ENCODE measurements around the gene DBX1. TPM values are rescaled to one million over a fixed set of nuclear protein-coding genes. Genes with fewer than 3 reads are reported as not detected.

The DBX1 gene
- total RNA-seq, 1 donor from 2014 or later = 2.3 TPM

DNA sequence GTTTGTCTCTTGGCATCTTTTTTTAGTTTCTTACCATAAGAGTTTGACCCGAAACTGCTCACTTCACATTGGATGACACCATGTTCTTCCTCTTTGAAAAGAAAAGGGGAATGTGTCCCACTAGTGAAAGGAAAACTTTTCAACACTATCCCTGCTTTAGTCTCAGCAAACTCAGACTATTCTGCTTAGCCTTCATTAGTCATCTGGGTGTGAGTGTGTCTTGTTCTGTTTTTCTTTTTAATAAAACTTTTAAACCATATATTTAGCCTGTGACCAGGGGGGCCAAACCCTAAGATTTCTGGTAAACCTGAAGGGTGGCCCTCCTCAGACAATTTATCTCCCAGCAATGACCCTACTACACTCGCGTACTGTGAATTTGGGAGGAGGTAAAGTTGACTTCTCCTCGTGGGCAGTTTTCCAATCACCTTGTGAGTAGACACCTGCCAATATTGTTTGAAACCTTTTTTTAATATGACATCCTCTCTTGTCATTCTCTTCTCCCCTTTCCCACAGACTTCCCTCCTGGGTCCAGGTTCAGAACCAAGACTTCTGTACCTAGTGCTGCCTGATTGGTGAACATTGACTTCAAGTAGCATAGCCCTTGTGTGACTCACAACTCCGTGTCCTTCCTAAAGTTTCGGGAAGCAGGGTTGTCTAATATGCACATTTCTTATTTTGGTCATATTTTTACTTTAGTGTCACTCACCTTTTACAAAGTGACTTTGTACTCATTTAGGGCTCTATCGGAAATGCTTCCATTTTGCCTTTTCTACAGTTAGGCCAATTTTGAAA is 39.9 kb downstream of the DBX1 start:
- no peak for DNase-seq

GRCh38 chr11:20119315-20119714 is 41.0 kb downstream of the DBX1 start:
- no peak for DNase-seq

DNA sequence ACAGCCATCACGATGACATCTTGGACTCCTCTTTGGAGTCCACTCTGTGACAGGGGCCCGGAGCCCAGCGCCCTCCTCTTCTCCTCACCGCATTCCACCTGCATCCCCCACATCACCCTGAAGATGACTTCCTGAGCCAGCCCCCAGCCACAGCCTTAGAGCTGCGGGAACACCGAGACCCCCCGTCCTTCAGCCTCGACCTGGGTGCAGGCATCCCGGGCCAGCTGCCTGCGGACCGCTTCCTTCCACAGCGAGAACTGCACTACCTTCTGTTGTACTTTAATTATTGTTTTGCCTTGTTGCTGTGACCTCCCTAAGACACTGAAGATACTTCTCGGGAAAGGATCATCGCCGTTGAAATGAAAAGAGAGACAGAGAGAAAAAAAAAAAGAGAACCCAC is 42.1 kb downstream of the DBX1 start:
- no peak for DNase-seq

GRCh38 chr11:20117291-20117690 is 43.0 kb downstream of the DBX1 start:
- DNase-seq = no peak

- no peak for DNase-seq
Observed at GRCh38 chr11:20116825-20117224, 43.5 kb downstream of the DBX1 start.

DNA sequence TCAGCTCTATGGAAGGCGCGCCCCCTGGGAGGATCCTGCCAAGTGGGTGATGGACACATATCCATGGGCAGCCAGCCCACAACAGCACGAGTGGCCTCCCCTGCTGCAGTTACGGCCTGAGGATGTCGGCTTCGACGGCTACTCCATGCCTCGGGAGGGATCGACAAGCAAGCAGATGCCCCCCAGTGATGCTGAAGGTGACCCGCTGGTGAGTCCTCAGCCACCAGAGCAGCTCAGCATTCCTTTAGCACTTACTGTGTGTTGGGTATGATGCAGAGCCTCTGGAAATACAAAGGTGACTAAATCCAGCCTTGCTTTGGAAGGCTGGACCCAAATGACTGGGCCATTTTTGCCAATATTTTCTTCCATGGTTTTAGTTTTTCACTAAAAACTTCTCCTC is 45.7 kb downstream of the DBX1 start:
- DNase-seq = no peak

GRCh38 chr11:20113149-20113438 is 47.2 kb downstream of the DBX1 start:
- no peak for DNase-seq

DNA sequence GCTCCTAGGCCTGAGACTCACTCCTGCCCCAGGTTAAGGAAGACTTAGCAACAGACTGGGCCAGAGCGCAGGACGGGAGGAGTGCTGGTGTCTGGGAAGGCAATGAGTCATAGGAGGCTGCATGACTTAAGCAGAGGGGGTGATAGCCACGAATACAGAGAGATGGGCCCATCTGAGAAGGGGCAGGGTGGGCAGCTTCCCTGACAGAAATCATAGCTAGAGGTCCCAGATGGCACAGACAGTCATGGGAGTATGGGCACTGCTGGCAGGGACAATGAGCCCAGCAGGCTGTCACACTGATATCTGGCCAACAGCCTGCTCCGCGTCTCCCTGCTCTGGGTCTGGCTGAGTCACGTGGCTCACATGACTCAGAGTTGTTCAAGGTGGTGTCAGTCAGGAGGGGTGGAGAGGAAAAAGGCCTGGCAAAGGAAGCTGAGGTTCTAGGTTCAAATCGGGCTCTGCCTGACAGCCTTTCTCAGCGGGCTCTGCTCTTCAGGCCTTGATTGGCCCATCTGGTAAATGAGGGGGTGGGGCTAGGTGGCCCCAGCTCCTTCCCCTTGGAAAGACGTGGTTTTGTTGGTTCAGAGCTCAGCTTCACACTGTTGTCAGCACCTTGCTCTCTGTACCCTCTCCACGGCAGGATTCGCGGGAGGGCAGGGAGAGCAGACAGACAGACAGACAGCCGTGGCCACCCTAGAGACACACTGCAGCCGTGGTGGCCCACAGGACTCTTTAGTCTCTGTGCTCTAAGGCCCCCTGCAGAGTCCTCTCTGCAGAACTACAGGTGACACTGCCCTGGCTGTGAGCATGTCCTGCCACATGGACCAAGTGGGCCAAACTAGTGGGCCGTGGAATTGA is 47.8 kb downstream of the DBX1 start:
- DNase-seq = no peak

DNA sequence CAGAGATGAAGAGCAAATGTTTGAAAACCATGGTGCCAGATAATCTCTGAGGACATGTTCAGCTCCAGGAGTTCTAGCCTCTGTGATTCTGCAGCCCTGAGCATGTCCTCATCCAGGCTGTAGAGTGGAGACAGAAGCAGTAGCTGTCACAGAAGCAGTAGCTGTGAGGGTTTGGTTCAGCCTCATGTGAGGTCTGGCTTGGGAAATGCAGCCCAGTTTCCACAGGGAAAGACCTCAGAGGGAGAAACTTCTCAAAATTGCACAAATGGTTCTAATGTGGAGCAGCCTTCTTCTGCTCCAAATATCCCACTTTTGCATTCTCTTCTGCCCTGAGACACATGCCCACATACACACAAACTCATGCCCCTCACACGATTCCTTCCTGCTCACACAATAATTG is 48.4 kb downstream of the DBX1 start:
- DNase-seq = no peak

- DNase-seq = peak; percentile 51
Observed at GRCh38 chr11:20110908-20111669, 49.2 kb downstream of the DBX1 start.

GRCh38 chr11:20109731-20110445 is 50.4 kb downstream of the DBX1 start:
- DNase-seq = no peak

Other genes with a start within 250 kb of the DBX1 start
- 8.8 TPM for gene HTATIP2, start 203.2 kb upstream of the DBX1 start, total RNA-seq
- 16.3 TPM for gene PRMT3, start 227.2 kb upstream of the DBX1 start, total RNA-seq

Measured in tongue (tissue), 2 donors.